AG10803 (cell line): Measurements from ENCODE around the gene TMEM255A.

ENCODE experiments used
- DNase-seq: peaks from one replicate; pipeline ENCODE4 v3.0.0; 2010; ENCODE audit warnings: low read depth
- H3K4me3 ChIP-seq: 2 replicates; pipeline ENCODE4 v1.5.1; 2011; ENCODE audit warnings: mild to moderate bottlenecking, low read length, control low read depth
- TF ChIP-seq, protein P1 (sequence below): conservative IDR thresholded peaks from 2 replicates; pipeline ENCODE4 v1.5.1; 2011; ENCODE audit warnings: mild to moderate bottlenecking, low read length, control low read depth, inconsistent platforms

TMEM255A gene

GRCh38 chrX:120316587-120317283 lies 5.5 kb upstream of the TMEM255A start:
- no peak for DNase-seq
- TF ChIP-seq, protein P1, sequence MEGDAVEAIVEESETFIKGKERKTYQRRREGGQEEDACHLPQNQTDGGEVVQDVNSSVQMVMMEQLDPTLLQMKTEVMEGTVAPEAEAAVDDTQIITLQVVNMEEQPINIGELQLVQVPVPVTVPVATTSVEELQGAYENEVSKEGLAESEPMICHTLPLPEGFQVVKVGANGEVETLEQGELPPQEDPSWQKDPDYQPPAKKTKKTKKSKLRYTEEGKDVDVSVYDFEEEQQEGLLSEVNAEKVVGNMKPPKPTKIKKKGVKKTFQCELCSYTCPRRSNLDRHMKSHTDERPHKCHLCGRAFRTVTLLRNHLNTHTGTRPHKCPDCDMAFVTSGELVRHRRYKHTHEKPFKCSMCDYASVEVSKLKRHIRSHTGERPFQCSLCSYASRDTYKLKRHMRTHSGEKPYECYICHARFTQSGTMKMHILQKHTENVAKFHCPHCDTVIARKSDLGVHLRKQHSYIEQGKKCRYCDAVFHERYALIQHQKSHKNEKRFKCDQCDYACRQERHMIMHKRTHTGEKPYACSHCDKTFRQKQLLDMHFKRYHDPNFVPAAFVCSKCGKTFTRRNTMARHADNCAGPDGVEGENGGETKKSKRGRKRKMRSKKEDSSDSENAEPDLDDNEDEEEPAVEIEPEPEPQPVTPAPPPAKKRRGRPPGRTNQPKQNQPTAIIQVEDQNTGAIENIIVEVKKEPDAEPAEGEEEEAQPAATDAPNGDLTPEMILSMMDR: no peak
- no peak overlapping the region for H3K4me3 ChIP-seq

DNA sequence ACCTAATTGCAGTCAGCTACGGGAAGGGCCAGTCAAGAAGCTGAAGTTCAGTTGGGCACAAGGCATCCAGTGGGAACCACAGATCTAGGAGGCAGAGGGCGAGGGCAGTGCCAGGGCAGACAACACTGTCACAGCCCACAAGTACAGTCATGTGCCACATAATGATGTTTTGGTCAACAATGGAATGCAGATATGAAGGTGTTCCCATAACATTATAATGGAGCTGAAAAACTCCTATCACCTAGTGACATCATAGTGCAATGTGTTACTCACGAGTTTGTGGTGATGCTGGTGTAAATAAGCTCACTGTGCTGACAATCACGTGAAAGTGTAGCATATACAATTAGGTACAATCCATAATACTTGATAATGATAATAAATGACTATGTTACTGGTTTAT lies 4.5 kb upstream of the TMEM255A start:
- TF ChIP-seq, protein P1: no peak
- no peak overlapping the region for H3K4me3 ChIP-seq
- no peak for DNase-seq

GRCh38 chrX:120311727-120312063 lies 434 bp upstream of the TMEM255A start:
- H3K4me3 ChIP-seq: no peak overlapping the region
- no peak for DNase-seq
- TF ChIP-seq, protein P1: no peak

- peak overlapping the region; percentile 24 for H3K4me3 ChIP-seq
- TF ChIP-seq, protein P1: no peak
- peak; percentile 6 for DNase-seq
Measured at GRCh38 chrX:120309873-120310705, 1.2 kb downstream of the TMEM255A start.

- DNase-seq: peak; percentile 29
- TF ChIP-seq, protein P1: peak; percentile 28
- H3K4me3 ChIP-seq: peak overlapping the region; percentile 9
Measured at GRCh38 chrX:120308959-120309872, 2.0 kb downstream of the TMEM255A start.

- no peak for DNase-seq
- no peak overlapping the region for H3K4me3 ChIP-seq
- TF ChIP-seq, protein P1: no peak
Measured at GRCh38 chrX:120308558-120308957, 2.7 kb downstream of the TMEM255A start.
